Testis (tissue), 2 donors: ENCODE data around the gene FBXL22.

ENCODE experiments used
- POLR2A ChIP-seq: fragments of 450-650 bp; IDR thresholded peaks from one replicate; pipeline ENCODE4 v1.6.1; 2017; ENCODE audit warnings: antibody characterized with exemption, mild to moderate bottlenecking, moderate library complexity
- TF ChIP-seq, protein P1 (sequence below), 3 experiments: fragments of 450-650 bp in 2 of 3; fragments of 200-600 bp in 1 of 3; sonication (generic) in 1 of 3; IDR thresholded peaks; one replicate each; pipeline ENCODE4 v1.5.1; 2016 to 2019; ENCODE audit warnings: antibody characterized with exemption in 3 of 3, mild to moderate bottlenecking in 2 of 3, moderate library complexity in 1 of 3

DNA sequence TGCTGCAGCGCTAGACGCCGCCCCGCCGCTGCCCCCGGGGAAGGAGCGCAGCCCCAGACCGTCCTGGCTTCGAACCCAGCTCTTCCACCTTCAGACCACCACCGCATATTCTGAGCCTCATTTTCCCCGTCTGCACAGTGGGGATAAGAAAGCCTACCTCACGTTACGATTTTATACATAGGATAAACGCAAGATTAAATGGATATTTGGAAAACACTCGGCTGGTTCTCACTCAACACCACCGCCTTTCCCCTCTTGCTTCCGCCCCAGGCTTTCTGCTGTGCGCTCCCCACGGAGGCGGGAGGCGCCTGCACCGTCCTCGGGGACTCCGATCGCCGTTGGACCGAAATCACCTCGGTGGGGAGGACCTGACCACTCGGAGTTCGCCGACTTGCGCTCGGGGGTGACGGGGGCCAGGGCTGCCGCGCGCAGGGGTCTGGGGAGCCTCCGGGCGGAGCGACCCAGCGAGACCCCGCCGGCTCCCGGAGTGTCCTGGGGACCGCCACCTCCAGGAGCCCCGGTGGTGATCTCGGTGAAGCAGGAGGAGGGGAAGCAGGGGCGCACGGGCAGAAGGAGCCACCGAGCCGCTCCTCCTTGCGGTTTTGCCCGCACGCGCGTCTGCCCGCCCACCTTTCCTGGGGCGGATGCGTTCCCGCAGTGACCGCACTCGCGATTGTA is 4.0 kb downstream of the FBXL22 start:
- TF ChIP-seq, protein P1, sequence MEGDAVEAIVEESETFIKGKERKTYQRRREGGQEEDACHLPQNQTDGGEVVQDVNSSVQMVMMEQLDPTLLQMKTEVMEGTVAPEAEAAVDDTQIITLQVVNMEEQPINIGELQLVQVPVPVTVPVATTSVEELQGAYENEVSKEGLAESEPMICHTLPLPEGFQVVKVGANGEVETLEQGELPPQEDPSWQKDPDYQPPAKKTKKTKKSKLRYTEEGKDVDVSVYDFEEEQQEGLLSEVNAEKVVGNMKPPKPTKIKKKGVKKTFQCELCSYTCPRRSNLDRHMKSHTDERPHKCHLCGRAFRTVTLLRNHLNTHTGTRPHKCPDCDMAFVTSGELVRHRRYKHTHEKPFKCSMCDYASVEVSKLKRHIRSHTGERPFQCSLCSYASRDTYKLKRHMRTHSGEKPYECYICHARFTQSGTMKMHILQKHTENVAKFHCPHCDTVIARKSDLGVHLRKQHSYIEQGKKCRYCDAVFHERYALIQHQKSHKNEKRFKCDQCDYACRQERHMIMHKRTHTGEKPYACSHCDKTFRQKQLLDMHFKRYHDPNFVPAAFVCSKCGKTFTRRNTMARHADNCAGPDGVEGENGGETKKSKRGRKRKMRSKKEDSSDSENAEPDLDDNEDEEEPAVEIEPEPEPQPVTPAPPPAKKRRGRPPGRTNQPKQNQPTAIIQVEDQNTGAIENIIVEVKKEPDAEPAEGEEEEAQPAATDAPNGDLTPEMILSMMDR (IDR thresholded peaks at IDR 0.05) = no peak
- no peak for TF ChIP-seq POLR2A
